Endothelial cell of umbilical vein (primary cell): ENCODE data around the gene FOXL3.

Experiments used
- CTCF ChIP-seq, 2 donors: IDR thresholded peaks; 1 replicate in 1 of 2; 2 replicates in 1 of 2; pipeline ENCODE4 v1.5.1; 2011; ENCODE audit warnings: low read length in 2 of 2, mild to moderate bottlenecking in 2 of 2, moderate library complexity in 2 of 2, control low read depth in 1 of 2, inconsistent platforms in 1 of 2, low read depth in 1 of 2; ENCODE audit not compliant: insufficient read depth in 1 of 2; ENCODE audit errors: extremely low read depth in 1 of 2
- EZH2 ChIP-seq: IDR thresholded peaks from 2 replicates; pipeline ENCODE4 v1.6.1; 2012; ENCODE audit warnings: borderline replicate concordance, low read depth, mild to moderate bottlenecking, moderate library complexity, low read length, inconsistent platforms; ENCODE audit not compliant: severe bottlenecking
- FOS ChIP-seq: IDR thresholded peaks from 2 replicates; pipeline ENCODE4 v1.6.1; 2011; ENCODE audit warnings: mild to moderate bottlenecking, low read length, moderate library complexity, borderline replicate concordance; ENCODE audit not compliant: insufficient read depth
- JUN ChIP-seq: IDR thresholded peaks from 2 replicates; pipeline ENCODE4 v1.6.1; 2011; ENCODE audit warnings: borderline replicate concordance, low read depth; ENCODE audit not compliant: insufficient read length, insufficient read depth
- MAX ChIP-seq: IDR thresholded peaks from 2 replicates; pipeline ENCODE4 v1.6.1; 2011; ENCODE audit not compliant: insufficient read depth, insufficient read length
- MYC ChIP-seq: IDR thresholded peaks from one replicate; pipeline ENCODE4 v1.6.1; 2011; ENCODE audit warnings: mild to moderate bottlenecking, low read depth, low read length
- POLR2A ChIP-seq: IDR thresholded peaks from 2 replicates; pipeline ENCODE4 v1.6.1; 2012; ENCODE audit warnings: low read depth, mild to moderate bottlenecking, control low read depth, low read length
- POLR2AphosphoS5 ChIP-seq: IDR thresholded peaks from 2 replicates; pipeline ENCODE4 v1.6.1; 2012; ENCODE audit warnings: low read depth, mild to moderate bottlenecking, control low read depth, low read length, moderate library complexity; ENCODE audit not compliant: insufficient read depth

- TF ChIP-seq CTCF (IDR thresholded peaks at IDR 0.05; ENCODE audit: extremely low read depth in 1 of 2, insufficient read depth in 1 of 2, low read depth in 1 of 2, low read length in 2 of 2) = no peak
- TF ChIP-seq FOS = no peak
- no peak for TF ChIP-seq MAX
- no peak for TF ChIP-seq EZH2
- TF ChIP-seq POLR2A = no peak
- no peak for TF ChIP-seq JUN
- TF ChIP-seq POLR2AphosphoS5 = no peak
- TF ChIP-seq MYC = no peak
Observed at GRCh38 chr7:311131-311680, 21.2 kb downstream of the FOXL3 start.
